ENCODE data around the gene VAC14.

DNA sequence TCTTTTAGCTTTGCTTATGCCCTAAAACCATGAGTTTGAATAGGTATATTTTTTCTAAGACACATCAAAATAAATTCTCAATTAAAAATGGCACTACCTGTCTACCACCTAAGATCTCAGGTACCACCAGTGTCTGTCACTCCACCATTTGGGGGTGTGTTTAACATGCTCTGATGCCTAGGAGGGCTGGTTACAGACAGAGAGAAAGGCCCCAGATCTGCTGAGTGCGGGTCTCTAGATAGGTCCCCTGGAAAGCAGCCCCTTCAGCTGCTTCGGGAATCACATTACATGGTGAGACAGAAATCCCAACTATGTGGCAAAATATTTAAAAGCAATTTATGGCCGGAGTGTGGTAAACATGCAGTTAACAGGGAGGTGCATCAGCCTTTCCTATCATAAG is 653 bp upstream of the VAC14 start:
- TF ChIP-seq, protein P1, sequence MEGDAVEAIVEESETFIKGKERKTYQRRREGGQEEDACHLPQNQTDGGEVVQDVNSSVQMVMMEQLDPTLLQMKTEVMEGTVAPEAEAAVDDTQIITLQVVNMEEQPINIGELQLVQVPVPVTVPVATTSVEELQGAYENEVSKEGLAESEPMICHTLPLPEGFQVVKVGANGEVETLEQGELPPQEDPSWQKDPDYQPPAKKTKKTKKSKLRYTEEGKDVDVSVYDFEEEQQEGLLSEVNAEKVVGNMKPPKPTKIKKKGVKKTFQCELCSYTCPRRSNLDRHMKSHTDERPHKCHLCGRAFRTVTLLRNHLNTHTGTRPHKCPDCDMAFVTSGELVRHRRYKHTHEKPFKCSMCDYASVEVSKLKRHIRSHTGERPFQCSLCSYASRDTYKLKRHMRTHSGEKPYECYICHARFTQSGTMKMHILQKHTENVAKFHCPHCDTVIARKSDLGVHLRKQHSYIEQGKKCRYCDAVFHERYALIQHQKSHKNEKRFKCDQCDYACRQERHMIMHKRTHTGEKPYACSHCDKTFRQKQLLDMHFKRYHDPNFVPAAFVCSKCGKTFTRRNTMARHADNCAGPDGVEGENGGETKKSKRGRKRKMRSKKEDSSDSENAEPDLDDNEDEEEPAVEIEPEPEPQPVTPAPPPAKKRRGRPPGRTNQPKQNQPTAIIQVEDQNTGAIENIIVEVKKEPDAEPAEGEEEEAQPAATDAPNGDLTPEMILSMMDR (IDR thresholded peaks at IDR 0.05) = no peak
- TF ChIP-seq CBX2 (IDR thresholded peaks at IDR 0.05; ENCODE audit: borderline replicate concordance, low read depth) = no peak
- TF ChIP-seq RARB (CRISPR knock-in tag; IDR thresholded peaks at IDR 0.05) = no peak
- TF ChIP-seq ZC3H11A (IDR thresholded peaks at IDR 0.05) = no peak
- no peak for TF ChIP-seq ZNF302 (CRISPR knock-in tag; IDR thresholded peaks at IDR 0.05)
- TF ChIP-seq POLR2A (IDR thresholded peaks at IDR 0.05; ENCODE audit: low read length) = no peak
- TF ChIP-seq KDM5A (IDR thresholded peaks at IDR 0.05) = no peak
- TF ChIP-seq, protein P2, sequence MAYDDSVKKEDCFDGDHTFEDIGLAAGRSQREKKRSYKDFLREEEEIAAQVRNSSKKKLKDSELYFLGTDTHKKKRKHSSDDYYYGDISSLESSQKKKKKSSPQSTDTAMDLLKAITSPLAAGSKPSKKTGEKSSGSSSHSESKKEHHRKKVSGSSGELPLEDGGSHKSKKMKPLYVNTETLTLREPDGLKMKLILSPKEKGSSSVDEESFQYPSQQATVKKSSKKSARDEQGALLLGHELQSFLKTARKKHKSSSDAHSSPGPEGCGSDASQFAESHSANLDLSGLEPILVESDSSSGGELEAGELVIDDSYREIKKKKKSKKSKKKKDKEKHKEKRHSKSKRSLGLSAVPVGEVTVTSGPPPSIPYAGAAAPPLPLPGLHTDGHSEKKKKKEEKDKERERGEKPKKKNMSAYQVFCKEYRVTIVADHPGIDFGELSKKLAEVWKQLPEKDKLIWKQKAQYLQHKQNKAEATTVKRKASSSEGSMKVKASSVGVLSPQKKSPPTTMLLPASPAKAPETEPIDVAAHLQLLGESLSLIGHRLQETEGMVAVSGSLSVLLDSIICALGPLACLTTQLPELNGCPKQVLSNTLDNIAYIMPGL (CRISPR knock-in tag; IDR thresholded peaks at IDR 0.05; ENCODE audit: borderline replicate concordance) = no peak
- no peak for TF ChIP-seq RNF2 (IDR thresholded peaks at IDR 0.05; ENCODE audit: borderline replicate concordance, low read depth)
- TF ChIP-seq CEBPB (IDR thresholded peaks at IDR 0.05) = no peak

All from A549 (cell line).